Lower leg skin (tissue), 3 donors: Measurements from ENCODE around the gene ARMH3.

Source experiments
- POLR2A ChIP-seq, 2 donors: fragments of 450-650 bp; IDR thresholded peaks; one replicate each; pipeline ENCODE4 v1.6.1; 2016 to 2017; ENCODE audit warnings: antibody characterized with exemption in 2 of 2, mild to moderate bottlenecking in 1 of 2, moderate library complexity in 1 of 2
- TF ChIP-seq, protein P1 (sequence below), 3 donors: fragments of 450-650 bp; IDR thresholded peaks; one replicate each; pipeline ENCODE4 v1.5.1; 2016; ENCODE audit warnings: antibody characterized with exemption in 3 of 3, mild to moderate bottlenecking in 3 of 3, moderate library complexity in 2 of 3

DNA sequence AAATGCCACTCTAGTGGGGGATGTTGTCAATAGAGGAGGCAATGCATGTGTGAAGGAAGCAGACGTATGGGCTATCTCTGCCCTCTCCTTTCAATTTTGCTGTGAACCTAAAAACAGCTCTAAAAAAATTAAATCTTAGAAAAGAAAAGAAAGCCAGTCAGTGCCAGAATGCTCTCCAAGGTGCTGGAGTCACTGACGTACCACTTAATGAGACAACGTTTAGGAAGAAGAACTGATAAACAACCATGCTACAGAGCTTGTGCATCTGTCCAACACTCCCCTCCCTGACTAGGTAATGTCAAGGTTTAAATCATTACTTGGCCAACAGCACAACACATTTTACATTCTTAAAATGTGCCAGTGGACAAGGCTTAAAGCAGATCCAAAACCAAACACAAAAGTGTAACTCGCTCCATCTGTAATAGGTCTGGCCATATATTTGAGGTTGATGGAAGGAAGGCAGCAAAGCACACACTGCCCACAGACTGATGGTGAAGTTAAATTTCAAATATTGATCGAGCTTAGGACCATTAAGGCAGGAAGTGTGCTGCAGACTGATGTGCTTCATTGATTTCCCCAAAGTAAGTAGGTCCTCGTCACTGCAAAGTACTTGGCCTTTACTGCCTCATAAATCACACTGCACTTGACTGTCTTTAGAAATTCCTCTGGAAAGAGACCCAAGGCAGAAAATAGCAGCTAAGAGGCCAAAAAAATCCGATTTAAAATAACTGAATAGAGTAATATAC lies 15.5 kb downstream of the ARMH3 start:
- TF ChIP-seq, protein P1, sequence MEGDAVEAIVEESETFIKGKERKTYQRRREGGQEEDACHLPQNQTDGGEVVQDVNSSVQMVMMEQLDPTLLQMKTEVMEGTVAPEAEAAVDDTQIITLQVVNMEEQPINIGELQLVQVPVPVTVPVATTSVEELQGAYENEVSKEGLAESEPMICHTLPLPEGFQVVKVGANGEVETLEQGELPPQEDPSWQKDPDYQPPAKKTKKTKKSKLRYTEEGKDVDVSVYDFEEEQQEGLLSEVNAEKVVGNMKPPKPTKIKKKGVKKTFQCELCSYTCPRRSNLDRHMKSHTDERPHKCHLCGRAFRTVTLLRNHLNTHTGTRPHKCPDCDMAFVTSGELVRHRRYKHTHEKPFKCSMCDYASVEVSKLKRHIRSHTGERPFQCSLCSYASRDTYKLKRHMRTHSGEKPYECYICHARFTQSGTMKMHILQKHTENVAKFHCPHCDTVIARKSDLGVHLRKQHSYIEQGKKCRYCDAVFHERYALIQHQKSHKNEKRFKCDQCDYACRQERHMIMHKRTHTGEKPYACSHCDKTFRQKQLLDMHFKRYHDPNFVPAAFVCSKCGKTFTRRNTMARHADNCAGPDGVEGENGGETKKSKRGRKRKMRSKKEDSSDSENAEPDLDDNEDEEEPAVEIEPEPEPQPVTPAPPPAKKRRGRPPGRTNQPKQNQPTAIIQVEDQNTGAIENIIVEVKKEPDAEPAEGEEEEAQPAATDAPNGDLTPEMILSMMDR (IDR thresholded peaks at IDR 0.05): no peak
- no peak for TF ChIP-seq POLR2A (IDR thresholded peaks at IDR 0.05)
